Omental fat pad (tissue), 4 donors: Measurements from ENCODE around the gene PET100. TPM values are rescaled to one million over a fixed set of nuclear protein-coding genes. Genes with fewer than 3 reads are reported as not detected.

Experiments used
- ATAC-seq: fragments of 150-250 bp; one replicate; pipeline ENCODE4 v1.9.1; 2016; ENCODE audit warnings: mild to moderate bottlenecking, moderate library complexity; ENCODE audit not compliant: low FRiP score
- DNase-seq: peaks from one replicate; pipeline ENCODE4 v3.0.0-alpha.2; 2019; ENCODE audit warnings: low spot score
- total RNA-seq, 4 donors: library from RNA; depleted of rRNA; stranded (reverse); fragments of >200 nt; gene quantifications; one replicate each; pipeline ENCODE4 v1.1.0, GENCODE V29; 2016
- TF ChIP-seq, protein P1 (sequence below), 3 donors: fragments of 450-650 bp; IDR thresholded peaks; one replicate each; pipeline ENCODE4 v1.5.1; 2016 to 2017; ENCODE audit warnings: antibody characterized with exemption in 3 of 3, mild to moderate bottlenecking in 3 of 3, moderate library complexity in 2 of 3

The PET100 gene, protein sequence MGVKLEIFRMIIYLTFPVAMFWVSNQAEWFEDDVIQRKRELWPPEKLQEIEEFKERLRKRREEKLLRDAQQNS
- 10 to 100 TPM; 11.2 to 22.8 (median 17.0) TPM for total RNA-seq

DNA sequence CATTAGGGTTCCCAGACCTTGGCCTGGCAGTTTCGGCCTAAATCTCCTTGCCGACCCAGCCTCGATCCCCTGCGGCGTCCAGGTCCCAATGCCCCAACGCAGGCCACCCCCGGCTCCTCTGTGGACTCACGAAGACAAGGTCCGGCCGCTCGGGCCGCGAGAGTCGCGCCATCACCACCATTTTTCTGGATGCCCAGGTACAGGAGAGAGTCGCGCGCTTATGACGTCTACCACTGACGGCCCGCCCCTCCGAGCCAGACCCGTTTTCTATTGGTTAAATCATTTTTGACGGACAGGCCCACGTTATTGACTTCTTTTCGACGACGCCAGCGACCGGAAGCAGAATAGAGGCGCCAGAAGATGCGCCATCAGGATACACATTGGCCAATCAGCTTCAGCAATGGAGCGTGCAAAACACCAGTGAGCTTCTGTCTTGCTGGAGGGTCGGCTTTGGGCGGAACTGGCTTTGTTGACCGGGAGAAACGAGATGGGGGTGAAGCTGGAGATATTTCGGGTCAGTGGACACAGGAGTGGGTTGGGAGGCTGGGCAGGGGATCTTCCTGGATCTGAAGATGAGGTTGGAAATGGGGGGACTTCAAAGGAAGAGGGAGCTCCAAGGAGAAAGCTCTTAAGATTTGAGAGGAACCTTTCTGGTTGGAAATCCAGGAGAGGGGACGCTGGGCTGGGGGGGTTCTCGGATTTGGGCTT is at the start of gene PET100, which contains the start of gene XAB2:
PET100 (plus strand) TSS at position 447 of the 708 bp plus-strand sequence; CDS start at position 488, 41 bp downstream.
XAB2 (minus strand) TSS at position 199 of the 708 bp plus-strand sequence; CDS start at position 181, 18 bp downstream.
- DNase-seq = peak; percentile 87
- ATAC-seq = peak; percentile 96
- TF ChIP-seq, protein P1, sequence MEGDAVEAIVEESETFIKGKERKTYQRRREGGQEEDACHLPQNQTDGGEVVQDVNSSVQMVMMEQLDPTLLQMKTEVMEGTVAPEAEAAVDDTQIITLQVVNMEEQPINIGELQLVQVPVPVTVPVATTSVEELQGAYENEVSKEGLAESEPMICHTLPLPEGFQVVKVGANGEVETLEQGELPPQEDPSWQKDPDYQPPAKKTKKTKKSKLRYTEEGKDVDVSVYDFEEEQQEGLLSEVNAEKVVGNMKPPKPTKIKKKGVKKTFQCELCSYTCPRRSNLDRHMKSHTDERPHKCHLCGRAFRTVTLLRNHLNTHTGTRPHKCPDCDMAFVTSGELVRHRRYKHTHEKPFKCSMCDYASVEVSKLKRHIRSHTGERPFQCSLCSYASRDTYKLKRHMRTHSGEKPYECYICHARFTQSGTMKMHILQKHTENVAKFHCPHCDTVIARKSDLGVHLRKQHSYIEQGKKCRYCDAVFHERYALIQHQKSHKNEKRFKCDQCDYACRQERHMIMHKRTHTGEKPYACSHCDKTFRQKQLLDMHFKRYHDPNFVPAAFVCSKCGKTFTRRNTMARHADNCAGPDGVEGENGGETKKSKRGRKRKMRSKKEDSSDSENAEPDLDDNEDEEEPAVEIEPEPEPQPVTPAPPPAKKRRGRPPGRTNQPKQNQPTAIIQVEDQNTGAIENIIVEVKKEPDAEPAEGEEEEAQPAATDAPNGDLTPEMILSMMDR (IDR thresholded peaks at IDR 0.05) = no peak

DNA sequence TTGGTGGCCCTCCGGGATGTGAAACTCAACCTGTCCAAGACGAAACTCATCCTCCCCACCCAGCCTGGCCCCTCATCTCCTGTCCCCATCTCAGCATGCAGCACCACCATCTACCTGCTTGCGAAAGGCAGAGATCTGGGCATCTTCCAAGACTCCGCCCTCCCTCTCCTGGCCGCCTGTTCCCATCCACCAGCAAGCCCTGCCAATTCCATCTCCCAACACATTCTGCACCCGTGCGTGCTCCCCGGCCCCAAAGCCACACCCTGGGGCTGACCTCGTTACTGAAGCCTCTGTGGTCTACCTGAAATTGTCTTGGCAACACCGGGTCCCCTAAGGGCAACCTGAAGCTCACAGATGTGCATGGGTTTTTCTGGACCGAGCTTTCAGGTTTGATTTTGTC is 47.1 kb upstream of the PET100 start:
- TF ChIP-seq, protein P1 (IDR thresholded peaks at IDR 0.05) = no peak
- DNase-seq (no peak), ATAC-seq (no peak)

DNA sequence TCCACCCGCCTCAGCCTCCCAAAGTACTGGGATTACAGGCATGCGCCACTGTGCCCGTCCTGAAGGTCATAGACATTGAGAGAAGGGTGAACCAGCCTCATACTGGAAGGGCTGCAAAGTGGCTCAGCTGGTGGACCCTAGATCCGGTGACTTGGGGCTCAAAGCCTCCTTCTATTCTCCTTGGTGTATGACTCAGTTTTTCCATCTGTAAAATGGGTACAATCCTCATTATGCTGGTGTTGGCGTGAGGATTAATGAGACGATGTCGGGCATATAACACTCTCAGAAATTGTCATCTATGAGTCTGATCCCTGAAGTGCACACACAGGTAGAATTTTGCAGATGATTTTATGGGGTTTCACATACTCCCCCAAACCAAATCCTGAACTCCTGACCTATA is 39.8 kb upstream of the PET100 start:
- DNase-seq = no peak

DNA sequence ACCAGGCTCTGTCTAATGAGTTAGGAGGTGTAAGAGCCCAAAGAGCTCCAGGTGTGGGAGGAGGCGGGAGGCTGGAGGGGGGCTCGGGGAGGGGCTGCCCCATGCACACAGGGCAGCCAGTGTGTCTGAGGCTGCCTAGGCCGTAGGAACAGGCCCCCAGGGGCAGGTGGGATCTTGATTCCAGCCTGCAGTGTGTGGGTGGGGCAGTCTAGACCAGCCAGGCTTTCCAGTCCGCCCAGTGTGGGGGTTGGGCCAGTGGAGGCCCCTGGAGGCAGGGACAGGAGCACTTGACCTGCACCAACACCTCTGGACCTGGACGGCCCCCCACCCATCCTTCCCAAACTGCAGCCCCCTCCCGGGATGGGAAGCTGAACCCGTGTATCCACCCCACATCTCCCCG is 39.3 kb upstream of the PET100 start:
- no peak for ATAC-seq
- DNase-seq = no peak
- TF ChIP-seq, protein P1 (IDR thresholded peaks at IDR 0.05) = no peak

More for the DNA sequence above, 39.8 kb upstream of the PET100 start:
- ATAC-seq = no peak
- TF ChIP-seq, protein P1 (IDR thresholded peaks at IDR 0.05) = no peak

DNA sequence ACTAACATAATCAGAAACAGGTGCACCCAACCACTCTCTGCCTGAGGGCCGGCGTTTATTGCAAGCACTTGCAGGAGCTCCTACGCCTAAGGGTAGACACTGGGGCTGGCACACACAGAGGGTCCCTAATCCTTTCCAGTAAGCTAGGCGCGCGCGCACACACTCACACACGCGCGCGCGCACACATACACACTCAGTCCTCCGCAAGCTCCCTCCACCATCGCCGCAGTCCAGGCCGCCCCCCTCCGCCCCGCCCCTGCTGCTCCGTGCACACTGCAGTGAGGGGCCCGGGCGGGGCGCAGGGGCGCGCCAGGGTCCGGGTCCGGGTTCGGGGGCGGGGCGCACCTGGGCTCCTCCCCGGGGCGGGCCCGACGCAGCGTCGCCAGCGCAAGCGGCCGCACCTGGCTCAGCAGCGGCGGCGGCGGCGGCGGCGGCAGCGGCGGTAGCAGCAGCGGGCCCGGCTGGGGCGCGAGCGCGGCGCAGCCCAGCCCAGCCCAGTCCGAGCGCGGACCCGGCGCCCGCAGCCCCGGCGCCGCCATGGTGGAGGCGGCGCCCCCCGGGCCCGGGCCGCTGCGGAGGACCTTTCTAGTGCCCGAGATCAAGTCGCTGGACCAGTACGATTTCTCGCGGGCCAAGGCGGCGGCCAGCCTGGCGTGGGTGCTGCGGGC is 34.0 kb upstream of the PET100 start, which contains the start of gene CAMSAP3:
CAMSAP3 (plus strand) TSS at position 398 of the 668 bp plus-strand sequence; CDS start at position 538, 140 bp downstream.
- TF ChIP-seq, protein P1 (IDR thresholded peaks at IDR 0.05) = no peak
- DNase-seq (no peak), ATAC-seq (peak; percentile 75)

DNA sequence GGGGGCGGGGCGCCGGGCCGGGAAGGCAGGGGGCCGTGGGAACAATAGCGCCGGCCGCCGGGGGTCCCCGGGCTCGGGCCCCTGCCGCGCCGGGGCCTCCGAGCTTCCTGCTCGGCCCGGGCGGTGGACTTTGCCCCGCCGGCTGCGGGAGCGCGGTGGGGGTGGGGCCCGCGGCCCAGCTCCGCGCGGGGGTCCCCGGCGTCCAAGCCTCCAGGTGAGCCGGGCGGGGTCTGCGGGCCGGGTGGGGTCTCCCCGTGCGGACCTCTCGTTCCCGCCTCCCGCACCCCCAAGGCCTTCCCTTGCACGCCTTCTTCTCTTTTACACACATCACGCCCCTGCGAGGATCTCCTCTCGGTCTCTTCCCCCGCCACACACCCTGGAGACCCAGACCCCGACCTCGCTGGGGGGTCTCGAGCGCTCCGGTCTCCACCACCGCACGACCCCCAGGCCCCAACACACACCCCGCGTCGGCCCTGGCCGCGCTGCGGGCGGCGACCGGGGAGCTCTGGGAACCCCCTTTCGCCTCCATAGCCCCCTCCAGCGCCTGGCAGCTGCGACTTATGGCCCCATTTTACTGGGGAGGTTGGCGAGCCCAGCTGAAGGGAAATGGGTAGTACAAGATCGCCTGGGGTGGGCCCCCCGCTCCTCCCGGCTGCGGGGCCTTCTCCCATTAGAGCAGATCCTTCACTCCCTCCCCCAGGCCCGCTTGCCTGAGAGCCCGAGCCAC is 33.2 kb upstream of the PET100 start:
- DNase-seq (no peak), ATAC-seq (no peak)
- TF ChIP-seq, protein P1 (IDR thresholded peaks at IDR 0.05) = no peak
